22Rv1 (cell line): ENCODE results near the gene KIF1A.

Experiments
- ZFX ChIP-seq: fragments of 450-650 bp; IDR thresholded peaks from 2 replicates; pipeline ENCODE4 v1.6.1; 2017; ENCODE audit warnings: antibody characterized with exemption, borderline replicate concordance
- TF ChIP-seq, protein P1 (sequence below): fragments of 450-650 bp; IDR thresholded peaks from 2 replicates; pipeline ENCODE4 v1.5.1; 2017; ENCODE audit warnings: mild to moderate bottlenecking

- TF ChIP-seq, protein P1, sequence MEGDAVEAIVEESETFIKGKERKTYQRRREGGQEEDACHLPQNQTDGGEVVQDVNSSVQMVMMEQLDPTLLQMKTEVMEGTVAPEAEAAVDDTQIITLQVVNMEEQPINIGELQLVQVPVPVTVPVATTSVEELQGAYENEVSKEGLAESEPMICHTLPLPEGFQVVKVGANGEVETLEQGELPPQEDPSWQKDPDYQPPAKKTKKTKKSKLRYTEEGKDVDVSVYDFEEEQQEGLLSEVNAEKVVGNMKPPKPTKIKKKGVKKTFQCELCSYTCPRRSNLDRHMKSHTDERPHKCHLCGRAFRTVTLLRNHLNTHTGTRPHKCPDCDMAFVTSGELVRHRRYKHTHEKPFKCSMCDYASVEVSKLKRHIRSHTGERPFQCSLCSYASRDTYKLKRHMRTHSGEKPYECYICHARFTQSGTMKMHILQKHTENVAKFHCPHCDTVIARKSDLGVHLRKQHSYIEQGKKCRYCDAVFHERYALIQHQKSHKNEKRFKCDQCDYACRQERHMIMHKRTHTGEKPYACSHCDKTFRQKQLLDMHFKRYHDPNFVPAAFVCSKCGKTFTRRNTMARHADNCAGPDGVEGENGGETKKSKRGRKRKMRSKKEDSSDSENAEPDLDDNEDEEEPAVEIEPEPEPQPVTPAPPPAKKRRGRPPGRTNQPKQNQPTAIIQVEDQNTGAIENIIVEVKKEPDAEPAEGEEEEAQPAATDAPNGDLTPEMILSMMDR: no peak
- TF ChIP-seq ZFX: no peak
Measured at GRCh38 chr2:240757086-240757614, 62.9 kb downstream of the KIF1A start.
